Osteocyte (in vitro differentiated cells): ENCODE data around the gene TMEM41A. TPM values are rescaled to one million over a fixed set of nuclear protein-coding genes. Genes with fewer than 3 reads are reported as not detected.

Experiments used
- DNase-seq: peaks from one replicate; pipeline ENCODE4 v3.0.0; 2021; ENCODE audit warnings: mixed read lengths; ENCODE audit not compliant: unreplicated experiment; ENCODE audit errors: extremely low spot score
- H3K27ac Mint-ChIP-seq: one replicate; pipeline ENCODE4 v1.8.0; 2021; ENCODE audit warnings: mild to moderate bottlenecking, mixed read lengths; ENCODE audit not compliant: unreplicated experiment
- H3K27me3 Mint-ChIP-seq: one replicate; pipeline ENCODE4 v1.8.0; 2021; ENCODE audit warnings: mixed read lengths; ENCODE audit not compliant: unreplicated experiment
- H3K36me3 Mint-ChIP-seq: one replicate; pipeline ENCODE4 v1.8.0; 2021; ENCODE audit warnings: mixed read lengths; ENCODE audit not compliant: unreplicated experiment
- H3K4me1 Mint-ChIP-seq: one replicate; pipeline ENCODE4 v1.8.0; 2021; ENCODE audit warnings: mixed read lengths; ENCODE audit not compliant: unreplicated experiment
- H3K4me3 Mint-ChIP-seq: one replicate; pipeline ENCODE4 v1.8.0; 2021; ENCODE audit warnings: mild to moderate bottlenecking, moderate library complexity, mixed read lengths; ENCODE audit not compliant: unreplicated experiment
- H3K9me3 Mint-ChIP-seq: one replicate; pipeline ENCODE4 v1.8.0; 2021; ENCODE audit warnings: mixed read lengths; ENCODE audit not compliant: unreplicated experiment
- total RNA-seq: library from RNA; stranded (reverse); gene quantifications from 2 replicates; pipeline ENCODE4 v1.2.1, GENCODE V29; 2021
- TF ChIP-seq, protein P1 (sequence below): fragments of 200-600 bp; sonication (generic); IDR thresholded peaks from 2 replicates; pipeline ENCODE4 v1.5.0; 2021; ENCODE audit warnings: antibody characterized with exemption, mild to moderate bottlenecking, moderate library complexity

TMEM41A gene
- total RNA-seq, 1 donor from 2014 or later: 17.5 TPM

DNA sequence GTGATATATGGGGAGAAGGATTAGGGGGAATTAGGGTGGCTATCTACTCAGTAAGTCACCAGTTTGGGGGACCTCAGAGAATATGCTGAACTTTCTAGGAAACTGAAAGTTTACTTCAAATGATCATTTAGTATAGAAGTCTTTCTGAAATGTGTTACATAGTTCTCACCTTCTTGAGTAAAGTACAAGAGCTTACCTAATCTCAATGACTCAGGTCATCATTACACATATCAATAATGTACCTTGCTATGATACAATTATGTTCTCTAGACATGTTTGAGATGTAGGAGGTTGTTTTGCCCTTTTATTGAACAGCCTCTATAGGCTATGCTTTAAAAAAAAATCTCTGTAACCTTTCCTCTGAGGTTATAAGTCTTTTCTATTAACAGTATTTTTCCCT lies 50.7 kb downstream of the TMEM41A start:
- H3K9me3 Mint-ChIP-seq: no peaks in the 10 kb centered on the region
- H3K4me3 Mint-ChIP-seq: no peak overlapping the region
- H3K27me3 Mint-ChIP-seq: no peaks in the 10 kb centered on the region
- H3K36me3 Mint-ChIP-seq: no peaks in the 10 kb centered on the region
- DNase-seq: no peak
- H3K27ac Mint-ChIP-seq: no peak overlapping the region
- TF ChIP-seq, protein P1, sequence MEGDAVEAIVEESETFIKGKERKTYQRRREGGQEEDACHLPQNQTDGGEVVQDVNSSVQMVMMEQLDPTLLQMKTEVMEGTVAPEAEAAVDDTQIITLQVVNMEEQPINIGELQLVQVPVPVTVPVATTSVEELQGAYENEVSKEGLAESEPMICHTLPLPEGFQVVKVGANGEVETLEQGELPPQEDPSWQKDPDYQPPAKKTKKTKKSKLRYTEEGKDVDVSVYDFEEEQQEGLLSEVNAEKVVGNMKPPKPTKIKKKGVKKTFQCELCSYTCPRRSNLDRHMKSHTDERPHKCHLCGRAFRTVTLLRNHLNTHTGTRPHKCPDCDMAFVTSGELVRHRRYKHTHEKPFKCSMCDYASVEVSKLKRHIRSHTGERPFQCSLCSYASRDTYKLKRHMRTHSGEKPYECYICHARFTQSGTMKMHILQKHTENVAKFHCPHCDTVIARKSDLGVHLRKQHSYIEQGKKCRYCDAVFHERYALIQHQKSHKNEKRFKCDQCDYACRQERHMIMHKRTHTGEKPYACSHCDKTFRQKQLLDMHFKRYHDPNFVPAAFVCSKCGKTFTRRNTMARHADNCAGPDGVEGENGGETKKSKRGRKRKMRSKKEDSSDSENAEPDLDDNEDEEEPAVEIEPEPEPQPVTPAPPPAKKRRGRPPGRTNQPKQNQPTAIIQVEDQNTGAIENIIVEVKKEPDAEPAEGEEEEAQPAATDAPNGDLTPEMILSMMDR: no peak
- no peaks in the 10 kb centered on the region for H3K4me1 Mint-ChIP-seq

DNA sequence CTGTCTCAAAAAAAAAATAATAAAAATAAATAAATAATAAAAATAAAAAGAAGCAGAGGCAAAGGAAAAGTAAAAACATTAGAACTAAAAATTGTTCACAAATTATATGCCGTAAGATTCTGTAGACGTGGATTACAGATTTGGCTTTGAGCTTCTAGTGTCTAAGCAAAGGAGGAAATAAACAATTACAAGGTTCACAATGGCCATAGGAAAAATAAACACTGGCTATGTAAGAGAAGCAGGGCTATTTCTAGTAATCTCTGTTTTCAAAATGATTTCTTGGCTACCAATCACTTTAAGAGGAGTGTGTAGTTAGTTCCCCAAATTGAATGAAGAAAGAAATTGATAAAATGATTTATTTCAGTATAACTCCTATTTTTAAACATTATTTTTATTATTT lies 54.5 kb downstream of the TMEM41A start:
- no peak for DNase-seq
- no peak overlapping the region for H3K27ac Mint-ChIP-seq
- H3K36me3 Mint-ChIP-seq: no peaks in the 10 kb centered on the region
- H3K4me1 Mint-ChIP-seq: no peaks in the 10 kb centered on the region
- no peaks in the 10 kb centered on the region for H3K9me3 Mint-ChIP-seq
- TF ChIP-seq, protein P1: no peak
- H3K4me3 Mint-ChIP-seq: no peak overlapping the region
- no peaks in the 10 kb centered on the region for H3K27me3 Mint-ChIP-seq

DNA sequence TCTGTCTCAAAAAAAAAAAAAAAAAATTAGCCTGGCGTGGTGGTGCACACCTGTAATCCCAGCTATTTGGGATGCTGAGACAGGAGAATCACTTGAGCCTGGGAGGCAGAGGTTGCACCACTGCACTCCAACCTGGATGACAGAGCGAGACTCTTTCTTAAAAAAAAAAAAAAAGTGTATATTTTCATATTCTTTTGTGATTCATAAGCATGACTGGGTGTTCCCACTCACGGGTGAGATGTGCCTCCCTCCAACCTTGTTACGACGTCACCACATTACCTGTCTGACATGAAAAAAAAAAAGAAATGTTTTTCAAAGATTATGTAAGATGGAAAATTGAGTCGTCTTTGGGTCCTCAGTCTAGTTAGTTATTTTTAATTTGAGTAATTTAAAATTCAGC lies 56.8 kb downstream of the TMEM41A start:
- H3K27ac Mint-ChIP-seq: no peak overlapping the region
- TF ChIP-seq, protein P1: no peak
- H3K4me1 Mint-ChIP-seq: no peaks in the 10 kb centered on the region
- no peak for DNase-seq
- H3K27me3 Mint-ChIP-seq: no peaks in the 10 kb centered on the region
- no peaks in the 10 kb centered on the region for H3K9me3 Mint-ChIP-seq
- no peaks in the 10 kb centered on the region for H3K36me3 Mint-ChIP-seq
- no peak overlapping the region for H3K4me3 Mint-ChIP-seq

DNA sequence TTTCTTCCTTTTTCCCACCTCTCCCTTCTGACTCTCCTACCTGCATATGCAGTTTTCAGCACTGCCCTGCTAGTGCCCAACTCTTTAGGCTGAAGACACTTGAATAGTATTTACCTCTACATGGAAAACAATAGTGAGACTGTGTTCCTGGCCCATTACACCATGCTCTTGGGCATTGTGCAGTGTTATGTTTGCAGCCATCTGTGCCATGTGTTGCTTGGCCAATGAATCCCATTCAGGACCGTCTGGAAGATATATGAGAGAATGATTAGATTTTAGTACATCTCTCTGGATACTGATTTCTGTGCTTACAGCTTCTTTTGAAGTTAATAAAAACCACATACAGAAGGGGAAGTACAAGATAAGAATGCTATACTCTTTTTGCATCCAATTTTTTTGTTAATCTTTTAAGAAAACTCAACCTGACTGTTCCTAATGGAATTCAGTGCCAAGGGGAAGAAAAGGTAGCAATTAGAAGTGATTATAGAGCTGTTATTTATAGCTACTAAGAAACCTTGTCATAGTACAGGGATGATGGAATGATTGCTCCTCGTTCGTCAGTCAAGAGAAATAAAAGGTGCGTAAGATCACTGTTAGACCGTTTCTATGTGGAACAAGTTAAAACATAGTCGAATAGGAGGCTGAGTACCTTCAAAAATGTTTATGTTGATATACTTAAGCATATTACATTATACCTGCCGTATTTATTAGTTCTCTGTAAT lies 58.9 kb downstream of the TMEM41A start:
- H3K27ac Mint-ChIP-seq: no peak overlapping the region
- TF ChIP-seq, protein P1: no peak
- no peak for DNase-seq
- no peaks in the 10 kb centered on the region for H3K9me3 Mint-ChIP-seq
- no peaks in the 10 kb centered on the region for H3K4me1 Mint-ChIP-seq
- no peaks in the 10 kb centered on the region for H3K36me3 Mint-ChIP-seq
- H3K27me3 Mint-ChIP-seq: no peaks in the 10 kb centered on the region
- H3K4me3 Mint-ChIP-seq: no peak overlapping the region

Other genes starting within 250 kb of the TMEM41A start
- 0.57 and 1.2 TPM in 2 replicates for gene EHHADH, start 245.0 kb downstream of the TMEM41A start, total RNA-seq
- gene MAP3K13, start 135.9 kb downstream of the TMEM41A start, total RNA-seq: 24.2 and 26.9 TPM in 2 replicates
- gene LIPH, start 53.6 kb upstream of the TMEM41A start, total RNA-seq: not detected in 2 replicates
- gene SENP2, start 87.3 kb upstream of the TMEM41A start, total RNA-seq: 42.7 and 46.1 TPM in 2 replicates